Choroid plexus epithelial cell (primary cell): ENCODE data around the gene RPS6KB2.

ENCODE experiments used
- DNase-seq: peaks from one replicate; pipeline ENCODE4 v3.0.0-alpha.2; 2010; ENCODE audit warnings: low read depth
- H3K4me3 ChIP-seq: 2 replicates; pipeline ENCODE4 v1.5.1; 2011; ENCODE audit warnings: low read depth, mild to moderate bottlenecking, control low read depth, low read length, moderate library complexity
- TF ChIP-seq, protein P1 (sequence below): conservative IDR thresholded peaks from 2 replicates; pipeline ENCODE4 v1.5.1; 2011; ENCODE audit warnings: low read depth, mild to moderate bottlenecking, control low read depth, inconsistent platforms, low read length, moderate library complexity

RPS6KB2 gene

DNA sequence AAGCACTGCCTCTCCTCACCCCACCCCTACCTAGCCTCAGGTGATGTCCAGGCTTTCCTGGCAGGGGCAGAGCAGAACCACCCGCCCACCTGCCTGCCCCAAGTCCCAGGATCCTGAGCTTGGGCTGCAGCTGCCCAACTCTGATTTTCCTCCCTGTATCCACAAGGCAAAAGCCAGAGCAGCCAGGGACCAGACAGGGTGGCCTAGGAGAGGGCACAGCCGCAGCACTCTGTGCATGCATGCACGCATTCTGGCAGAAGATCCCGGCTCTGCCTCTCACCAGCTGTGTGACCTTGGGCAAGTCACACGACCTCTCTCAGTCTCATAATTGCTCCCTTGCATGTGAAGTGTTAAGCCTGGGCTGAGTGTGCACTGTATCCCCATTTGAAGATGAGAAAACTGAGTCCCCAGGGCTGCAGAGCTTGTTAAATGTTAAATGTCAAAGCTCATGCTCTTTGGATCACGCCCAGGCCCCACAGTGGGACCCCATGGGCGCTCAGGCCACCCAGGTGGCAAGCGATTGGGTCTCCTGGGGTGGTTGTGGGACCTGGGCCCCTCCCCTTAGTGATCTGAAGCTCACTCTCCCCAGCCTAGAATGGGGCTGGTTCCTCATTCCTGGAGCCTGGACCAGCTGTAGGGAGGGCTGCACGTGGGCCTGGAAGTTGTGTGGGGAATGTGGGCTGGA is 15.7 kb upstream of the RPS6KB2 start:
- TF ChIP-seq, protein P1, sequence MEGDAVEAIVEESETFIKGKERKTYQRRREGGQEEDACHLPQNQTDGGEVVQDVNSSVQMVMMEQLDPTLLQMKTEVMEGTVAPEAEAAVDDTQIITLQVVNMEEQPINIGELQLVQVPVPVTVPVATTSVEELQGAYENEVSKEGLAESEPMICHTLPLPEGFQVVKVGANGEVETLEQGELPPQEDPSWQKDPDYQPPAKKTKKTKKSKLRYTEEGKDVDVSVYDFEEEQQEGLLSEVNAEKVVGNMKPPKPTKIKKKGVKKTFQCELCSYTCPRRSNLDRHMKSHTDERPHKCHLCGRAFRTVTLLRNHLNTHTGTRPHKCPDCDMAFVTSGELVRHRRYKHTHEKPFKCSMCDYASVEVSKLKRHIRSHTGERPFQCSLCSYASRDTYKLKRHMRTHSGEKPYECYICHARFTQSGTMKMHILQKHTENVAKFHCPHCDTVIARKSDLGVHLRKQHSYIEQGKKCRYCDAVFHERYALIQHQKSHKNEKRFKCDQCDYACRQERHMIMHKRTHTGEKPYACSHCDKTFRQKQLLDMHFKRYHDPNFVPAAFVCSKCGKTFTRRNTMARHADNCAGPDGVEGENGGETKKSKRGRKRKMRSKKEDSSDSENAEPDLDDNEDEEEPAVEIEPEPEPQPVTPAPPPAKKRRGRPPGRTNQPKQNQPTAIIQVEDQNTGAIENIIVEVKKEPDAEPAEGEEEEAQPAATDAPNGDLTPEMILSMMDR = no peak
- no peak for DNase-seq
- H3K4me3 ChIP-seq = no peak overlapping the region

DNA sequence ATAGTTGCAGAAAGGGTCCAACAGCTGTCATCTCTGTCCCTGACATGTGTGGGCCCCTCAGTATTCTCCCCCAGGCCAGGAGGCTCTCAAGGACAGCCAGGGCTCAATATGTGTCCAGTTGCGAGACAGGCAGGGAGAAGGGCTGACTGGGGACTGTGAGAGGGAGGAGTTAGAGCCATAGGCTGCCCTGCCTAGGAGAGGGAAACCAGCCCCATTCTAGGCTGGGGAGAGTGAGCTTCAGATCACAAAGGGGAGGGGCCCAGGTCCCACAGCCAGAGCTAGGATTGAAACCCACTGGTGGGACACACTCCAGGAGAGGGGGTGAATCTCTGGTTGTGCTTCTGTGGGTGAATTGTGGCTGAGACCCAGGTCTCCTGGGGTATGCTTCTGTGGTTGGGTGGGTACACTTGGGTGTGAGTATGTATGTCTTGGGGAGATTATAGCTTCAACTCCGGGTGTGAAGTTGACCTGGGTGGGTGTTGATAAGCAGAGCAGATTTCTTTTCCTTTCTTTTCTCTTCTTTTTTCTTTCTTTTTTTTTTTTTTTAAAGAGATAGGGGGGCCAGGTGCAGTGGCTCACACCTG is 14.9 kb upstream of the RPS6KB2 start:
- no peak for DNase-seq
- TF ChIP-seq, protein P1 = no peak
- no peak overlapping the region for H3K4me3 ChIP-seq

DNA sequence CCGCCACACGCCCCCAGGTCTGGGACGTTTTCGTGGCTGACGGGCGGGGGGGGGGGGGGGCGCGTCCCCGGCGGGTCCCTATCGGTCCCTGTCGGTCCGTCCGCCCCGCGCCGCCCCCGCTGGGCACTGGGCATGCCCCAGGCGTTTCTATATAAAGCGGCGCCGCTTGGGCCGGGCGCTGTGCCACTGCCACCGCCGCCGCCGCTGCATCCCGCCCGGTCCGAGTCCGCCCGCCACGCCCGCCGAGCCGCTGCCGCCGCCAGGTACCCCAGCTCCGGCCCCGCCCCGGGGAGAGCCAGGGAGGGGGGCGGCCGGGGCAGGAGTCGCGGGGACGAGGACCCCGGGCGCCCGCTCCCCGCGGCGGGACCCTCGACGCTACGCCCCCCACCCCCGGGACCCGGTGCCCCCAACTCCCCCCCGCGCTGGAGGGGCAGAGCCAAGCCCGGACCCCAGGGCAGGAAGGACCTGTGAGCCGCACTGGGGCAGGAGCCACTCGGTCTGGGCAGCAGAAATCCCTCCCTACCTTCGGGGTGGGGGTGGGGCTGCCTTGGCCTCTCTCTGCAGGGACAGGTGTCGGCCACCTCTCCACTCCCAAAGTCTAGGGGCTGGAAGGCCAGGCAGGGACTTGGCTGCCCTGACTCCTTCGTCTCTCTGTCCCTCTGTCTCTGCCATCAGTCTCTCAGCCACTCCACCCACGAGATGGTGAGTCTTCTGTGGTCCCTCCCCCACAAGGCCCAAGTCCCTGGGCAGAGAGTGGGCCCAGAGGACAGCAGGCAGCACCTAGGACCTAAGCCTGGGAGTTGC is 12.6 kb upstream of the RPS6KB2 start, which contains the start of gene CARNS1:
Gene CARNS1, plus strand, starts transcription at position 178 of the 804 bp plus-strand sequence. Its CDS starts 522 bp downstream, at position 700.
- H3K4me3 ChIP-seq = no peak within 1 kb of the TSS
- no peak for DNase-seq
- TF ChIP-seq, protein P1 = no peak

DNA sequence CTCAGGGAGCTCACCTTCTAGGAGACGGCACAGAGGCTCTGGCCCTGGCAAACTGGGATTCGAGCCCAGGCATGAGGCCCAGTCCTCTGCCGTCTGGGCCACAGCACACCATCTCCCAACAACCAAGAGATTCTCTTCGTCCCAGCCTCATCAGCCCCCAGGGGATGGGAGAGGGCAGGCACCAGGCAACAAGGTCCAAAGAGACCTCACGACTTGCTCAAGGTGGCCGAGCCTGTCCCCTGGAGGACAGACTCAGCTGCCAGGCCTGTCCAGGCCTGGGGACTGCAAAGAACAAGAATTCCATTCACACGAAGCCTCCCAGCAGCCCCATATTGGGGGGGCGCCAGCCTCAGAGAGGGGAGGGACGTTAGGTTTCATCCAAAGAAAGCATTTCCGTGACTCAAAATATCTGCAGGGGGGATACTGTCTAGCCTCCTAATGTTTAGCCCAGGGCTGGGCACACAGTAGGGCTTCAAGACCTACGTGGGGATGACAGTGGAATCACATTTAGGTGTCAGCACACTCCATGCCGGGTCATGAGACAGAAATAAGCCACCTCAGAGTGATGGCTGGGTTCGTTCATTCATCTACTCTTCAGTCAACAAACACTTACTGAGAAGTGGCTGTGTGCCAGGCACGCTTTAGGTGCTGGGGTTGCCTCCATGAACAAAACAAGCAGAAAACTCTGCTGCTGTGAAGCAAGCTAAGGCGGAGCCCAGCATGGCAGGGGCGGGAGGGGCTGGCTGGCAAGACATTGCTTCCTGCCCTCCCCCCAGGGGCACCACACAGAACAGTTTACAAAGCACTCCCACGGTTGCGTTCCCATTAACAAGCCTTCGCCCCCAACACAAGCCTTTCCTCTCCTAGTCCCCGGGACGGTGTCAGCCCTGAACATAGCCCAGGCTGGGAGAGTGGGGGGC is 11.6 kb upstream of the RPS6KB2 start:
- TF ChIP-seq, protein P1 = no peak
- DNase-seq = peak; percentile 53
- no peak overlapping the region for H3K4me3 ChIP-seq

DNA sequence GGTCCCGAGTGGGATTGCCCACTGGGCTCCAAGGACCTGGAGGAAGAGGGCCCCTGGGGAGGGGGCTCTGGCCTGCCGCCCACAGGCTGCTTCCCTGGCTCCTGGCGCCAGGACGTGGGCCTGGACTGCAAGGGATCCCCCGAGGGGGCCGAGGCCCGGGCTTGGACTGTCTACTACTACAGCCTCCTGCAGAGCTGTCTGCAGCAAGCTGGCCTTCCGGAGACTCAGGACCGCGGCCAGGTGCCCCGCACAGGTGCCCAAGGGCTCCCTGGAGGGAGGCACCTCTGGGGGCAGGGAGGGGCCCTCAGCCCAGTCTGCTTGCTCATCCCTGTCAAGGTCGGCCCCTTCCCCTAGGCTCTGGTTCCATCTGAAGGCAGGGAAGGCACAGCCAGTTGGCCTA is 10.9 kb upstream of the RPS6KB2 start:
- TF ChIP-seq, protein P1 = no peak
- DNase-seq = no peak
- H3K4me3 ChIP-seq = no peak overlapping the region

DNA sequence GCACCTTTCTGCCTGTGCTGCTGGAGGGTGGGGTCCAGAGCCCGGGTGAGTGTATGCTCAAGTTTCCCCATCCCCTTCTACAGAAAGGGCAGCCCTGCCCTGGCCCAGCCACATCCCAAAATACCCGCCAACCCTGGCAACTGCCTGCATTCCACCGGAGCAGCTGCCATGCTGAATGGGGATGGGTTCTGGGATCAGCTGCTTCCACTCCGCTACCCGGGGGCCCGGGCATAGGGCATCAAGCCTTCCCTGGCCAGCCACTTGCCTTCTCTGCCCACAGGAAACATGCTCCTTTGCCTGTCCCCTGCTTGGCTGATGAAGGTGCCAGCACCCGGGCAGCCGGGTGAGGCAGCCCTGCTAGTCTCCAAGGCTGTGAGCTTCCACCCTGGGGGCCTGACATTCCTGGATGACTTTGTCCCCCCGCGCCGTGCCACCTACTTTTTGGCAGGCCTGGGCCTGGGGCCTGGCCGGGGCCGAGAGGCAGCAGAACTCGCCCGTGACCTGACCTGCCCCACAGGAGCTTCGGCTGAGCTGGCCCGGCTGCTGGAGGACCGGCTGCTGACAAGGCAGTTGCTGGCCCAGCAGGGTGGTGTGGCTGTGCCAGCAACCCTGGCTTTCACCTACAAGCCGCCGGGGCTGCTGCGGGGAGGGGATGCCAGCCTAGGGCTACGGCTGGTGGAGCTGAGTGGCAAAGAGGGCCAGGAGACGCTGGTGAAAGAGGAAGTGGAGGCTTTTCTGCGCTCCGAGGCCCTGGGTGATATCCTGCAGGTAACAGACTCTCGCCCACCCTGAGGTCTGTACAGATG is 9.6 kb upstream of the RPS6KB2 start:
- no peak for DNase-seq
- TF ChIP-seq, protein P1 = no peak
- no peak overlapping the region for H3K4me3 ChIP-seq
